ENCODE data around the gene ABCG4.

GRCh38 chr11:119161871-119162270 lies 13.0 kb downstream of the ABCG4 start:
- TF ChIP-seq, protein P1, sequence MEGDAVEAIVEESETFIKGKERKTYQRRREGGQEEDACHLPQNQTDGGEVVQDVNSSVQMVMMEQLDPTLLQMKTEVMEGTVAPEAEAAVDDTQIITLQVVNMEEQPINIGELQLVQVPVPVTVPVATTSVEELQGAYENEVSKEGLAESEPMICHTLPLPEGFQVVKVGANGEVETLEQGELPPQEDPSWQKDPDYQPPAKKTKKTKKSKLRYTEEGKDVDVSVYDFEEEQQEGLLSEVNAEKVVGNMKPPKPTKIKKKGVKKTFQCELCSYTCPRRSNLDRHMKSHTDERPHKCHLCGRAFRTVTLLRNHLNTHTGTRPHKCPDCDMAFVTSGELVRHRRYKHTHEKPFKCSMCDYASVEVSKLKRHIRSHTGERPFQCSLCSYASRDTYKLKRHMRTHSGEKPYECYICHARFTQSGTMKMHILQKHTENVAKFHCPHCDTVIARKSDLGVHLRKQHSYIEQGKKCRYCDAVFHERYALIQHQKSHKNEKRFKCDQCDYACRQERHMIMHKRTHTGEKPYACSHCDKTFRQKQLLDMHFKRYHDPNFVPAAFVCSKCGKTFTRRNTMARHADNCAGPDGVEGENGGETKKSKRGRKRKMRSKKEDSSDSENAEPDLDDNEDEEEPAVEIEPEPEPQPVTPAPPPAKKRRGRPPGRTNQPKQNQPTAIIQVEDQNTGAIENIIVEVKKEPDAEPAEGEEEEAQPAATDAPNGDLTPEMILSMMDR (IDR thresholded peaks at IDR 0.05) = no peak
- TF ChIP-seq POLR2A (IDR thresholded peaks at IDR 0.05) = no peak
- TF ChIP-seq EP300 (IDR thresholded peaks at IDR 0.05; ENCODE audit: low read depth) = no peak
